MM.1S (cell line): ENCODE results near the gene CACNG6.

ENCODE experiments used
- DNase-seq: peaks from one replicate; pipeline ENCODE4 v3.0.0-alpha.2; 2015
- H2AFZ ChIP-seq: fragments of 300-600 bp; sonication (generic); 2 replicates; pipeline ENCODE4 v1.6.0; 2016; ENCODE audit warnings: antibody characterized with exemption, low read length
- H3F3A ChIP-seq: fragments of 300-600 bp; sonication (generic); 2 replicates; pipeline ENCODE4 v1.6.1; 2016; ENCODE audit warnings: mild to moderate bottlenecking, antibody characterized with exemption, low read length, moderate library complexity, mixed read lengths; ENCODE audit not compliant: insufficient read depth
- H3K27ac ChIP-seq: fragments of 300-600 bp; sonication (generic); 2 replicates; pipeline ENCODE4 v1.5.1; 2016; ENCODE audit warnings: mild to moderate bottlenecking, low read length
- H3K27me3 ChIP-seq: fragments of 300-600 bp; sonication (generic); replicated peaks from 2 replicates; pipeline ENCODE4 v1.6.0; 2016; ENCODE audit warnings: low read length; ENCODE audit not compliant: insufficient read depth
- H3K36me3 ChIP-seq: fragments of 300-600 bp; sonication (generic); replicated peaks from 2 replicates; pipeline ENCODE4 v1.6.1; 2016; ENCODE audit warnings: mild to moderate bottlenecking, low read length, mixed read lengths; ENCODE audit not compliant: insufficient read depth
- H3K4me1 ChIP-seq: fragments of 300-600 bp; sonication (generic); 2 replicates; pipeline ENCODE4 v1.6.1; 2016; ENCODE audit warnings: low read length, mixed read lengths
- H3K4me2 ChIP-seq: fragments of 300-600 bp; sonication (generic); 2 replicates; pipeline ENCODE4 v1.6.0; 2016; ENCODE audit warnings: low read depth, low read length
- H3K4me3 ChIP-seq: fragments of 300-600 bp; sonication (generic); 2 replicates; pipeline ENCODE4 v1.5.1; 2016; ENCODE audit warnings: low read length, mixed read lengths
- H3K79me2 ChIP-seq: fragments of 300-600 bp; sonication (generic); 2 replicates; pipeline ENCODE4 v1.6.1; 2016; ENCODE audit warnings: mixed run types, low read length, mixed read lengths
- H3K9ac ChIP-seq: fragments of 300-600 bp; sonication (generic); 2 replicates; pipeline ENCODE4 v1.6.1; 2016; ENCODE audit warnings: low read length, mixed read lengths
- H3K9me2 ChIP-seq: fragments of 300-600 bp; sonication (generic); replicated peaks from 2 replicates; pipeline ENCODE4 v1.6.1; 2016; ENCODE audit warnings: mild to moderate bottlenecking, low read length, mixed read lengths; ENCODE audit not compliant: insufficient read depth
- H3K9me3 ChIP-seq: fragments of 300-600 bp; sonication (generic); replicated peaks from 2 replicates; pipeline ENCODE4 v1.6.1; 2016; ENCODE audit warnings: mild to moderate bottlenecking, low read length, mixed read lengths; ENCODE audit not compliant: insufficient read depth
- H4K20me1 ChIP-seq: fragments of 300-600 bp; sonication (generic); 2 replicates; pipeline ENCODE4 v1.6.1; 2016; ENCODE audit warnings: mild to moderate bottlenecking, low read length, moderate library complexity, mixed read lengths; ENCODE audit not compliant: insufficient read depth
- CTCF ChIP-seq: fragments of 300-600 bp; sonication (generic); IDR thresholded peaks from 2 replicates; pipeline ENCODE4 v1.5.1; 2016; ENCODE audit warnings: antibody characterized with exemption, low read length, mixed read lengths
- EZH2 ChIP-seq: fragments of 300-600 bp; sonication (generic); optimal IDR thresholded peaks from 2 replicates; pipeline ENCODE3; 2017; ENCODE audit warnings: low read depth, mild to moderate bottlenecking, antibody characterized with exemption, low read length, mixed read lengths
- EZH2phosphoT487 ChIP-seq: fragments of 300-600 bp; sonication (generic); IDR thresholded peaks from 2 replicates; pipeline ENCODE4 v1.6.1; 2018; ENCODE audit warnings: antibody characterized with exemption, low read length

CACNG6 gene

GRCh38 chr19:53965091-53965490 lies 26.3 kb upstream of the CACNG6 start:
- Histone ChIP-seq H3K4me2 (peak overlapping the region; percentile 56), H3K9me2 (no peaks in the 10 kb centered on the region), H3K79me2 (no peaks in the 10 kb centered on the region), H3K9ac (no peak overlapping the region), H3K27me3 (peaks cover 44% of the 10 kb centered on the region), H4K20me1 (no peaks in the 10 kb centered on the region), H3K4me1 (no peaks in the 10 kb centered on the region), H3K9me3 (no peaks in the 10 kb centered on the region), H3K36me3 (no peaks in the 10 kb centered on the region), H3F3A (no peaks in the 10 kb centered on the region), H3K27ac (no peak overlapping the region), H3K4me3 (peak overlapping the region; percentile 49), H2AFZ (peak overlapping the region; percentile 65; the same call in 1 of the 2 replicates)
- TF ChIP-seq EZH2 (no peak), EZH2phosphoT487 (no peak), CTCF (no peak)
- DNase-seq, result no peak

- Histone ChIP-seq H3K4me1 (no peaks in the 10 kb centered on the region), H3K79me2 (no peaks in the 10 kb centered on the region), H3K9me2 (no peaks in the 10 kb centered on the region), H3K9me3 (no peaks in the 10 kb centered on the region), H3K9ac (no peak overlapping the region), H4K20me1 (no peaks in the 10 kb centered on the region), H3K4me2 (no peak overlapping the region), H3K27ac (no peak overlapping the region), H3F3A (no peaks in the 10 kb centered on the region), H3K4me3 (no peak overlapping the region), H2AFZ (no peak overlapping the region), H3K27me3 (peaks cover 31% of the 10 kb centered on the region), H3K36me3 (no peaks in the 10 kb centered on the region)
- no peak for DNase-seq
- no peak for TF ChIP-seq EZH2
- no peak for TF ChIP-seq EZH2phosphoT487
- no peak for TF ChIP-seq CTCF
These were observed 24.5 kb upstream of the CACNG6 start for GRCh38 chr19:53966931-53967330.

- Histone ChIP-seq H3K9me2 (no peaks in the 10 kb centered on the region), H3K4me2 (no peak overlapping the region), H3K36me3 (no peaks in the 10 kb centered on the region)
These were observed 22.1 kb upstream of the CACNG6 start for GRCh38 chr19:53969366-53969765.

More at GRCh38 chr19:53969366-53969765, 22.1 kb upstream of the CACNG6 start:
- peaks cover 27% of the 10 kb centered on the region for H3K27me3 ChIP-seq
- no peaks in the 10 kb centered on the region for H3K4me1 ChIP-seq
- H3F3A ChIP-seq, result no peaks in the 10 kb centered on the region
- no peaks in the 10 kb centered on the region for H3K79me2 ChIP-seq
- H3K4me3 ChIP-seq, result no peak overlapping the region
- H3K9ac ChIP-seq, result no peak overlapping the region
- no peak for DNase-seq
- no peak overlapping the region for H3K27ac ChIP-seq
- H3K9me3 ChIP-seq, result no peaks in the 10 kb centered on the region
- H2AFZ ChIP-seq, result no peak overlapping the region
- H4K20me1 ChIP-seq, result no peaks in the 10 kb centered on the region
- TF ChIP-seq EZH2phosphoT487, result no peak
- no peak for TF ChIP-seq CTCF
- no peak for TF ChIP-seq EZH2
